KBM-7 (cell line): Measurements from ENCODE around the gene VASN.

ENCODE experiments used
- DNase-seq: peaks from one replicate; pipeline ENCODE4 v3.0.0-alpha.2; 2015
- in situ Hi-C: fragments of 300-500 bp; cut with MboI; formaldehyde crosslinking; loops from 2 replicates; pipeline ENCODE4 v1.14.3; 2020; ENCODE audit warnings: low sequenced_read_pairs, low pct_unique_long_range_greater_than_20kb, mixed read lengths

VASN gene

GRCh38 chr16:4367393-4367856, 4.2 kb upstream of the VASN start:
- in situ Hi-C loops = no loop called here
- DNase-seq = no peak

- in situ Hi-C loops = no loop called here
- DNase-seq = no peak
These were observed 2.5 kb upstream of the VASN start for GRCh38 chr16:4369007-4369733.

- in situ Hi-C loops = no loop called here
- DNase-seq = no peak
These were observed 1.5 kb upstream of the VASN start for GRCh38 chr16:4370151-4370550.

- in situ Hi-C loops = no loop called here
- peak; percentile 53 for DNase-seq
These were observed 885 bp upstream of the VASN start for GRCh38 chr16:4370570-4371356.

- no peak for DNase-seq
- in situ Hi-C loops = no loop called here
These were observed 441 bp downstream of the VASN start for GRCh38 chr16:4372001-4372577.

- no peak for DNase-seq
- in situ Hi-C loops = no loop called here
These were observed 1.1 kb downstream of the VASN start for GRCh38 chr16:4372578-4373355.

GRCh38 chr16:4373356-4373908, 1.8 kb downstream of the VASN start:
- in situ Hi-C loops = no loop called here

GRCh38 chr16:4373909-4374742, 2.5 kb downstream of the VASN start:
- no peak for DNase-seq
- in situ Hi-C loops = no loop called here

More at GRCh38 chr16:4373356-4373908, 1.8 kb downstream of the VASN start:
- no peak for DNase-seq

- no peak for DNase-seq
- in situ Hi-C loops = no loop called here
These were observed 4.1 kb downstream of the VASN start for GRCh38 chr16:4375717-4376116.

- in situ Hi-C loops = no loop called here
- no peak for DNase-seq
These were observed 4.7 kb downstream of the VASN start for GRCh38 chr16:4376126-4376892.

- in situ Hi-C loops = no loop called here
- no peak for DNase-seq
These were observed 5.4 kb downstream of the VASN start for GRCh38 chr16:4376893-4377572.

- DNase-seq = no peak
- in situ Hi-C loops = no loop called here
These were observed 6.0 kb downstream of the VASN start for GRCh38 chr16:4377573-4378154.

- in situ Hi-C loops = no loop called here
- no peak for DNase-seq
These were observed 6.6 kb downstream of the VASN start for GRCh38 chr16:4378161-4378666.

GRCh38 chr16:4378999-4379690, 7.5 kb downstream of the VASN start:
- no peak for DNase-seq
- in situ Hi-C loops = no loop called here

- in situ Hi-C loops = no loop called here
- no peak for DNase-seq
These were observed 8.7 kb downstream of the VASN start for GRCh38 chr16:4380119-4381063.
